HG02938 (cell line): ENCODE results near the gene BIVM.
"Not testable (repeated sequence)": the region's sequence is repeated elsewhere in the genome, so short reads cannot be mapped to it uniquely, and the experiment has no call there.

Experiments
- ATAC-seq: cut with Tn5 transposase; IDR thresholded peaks from one replicate; pipeline ENCODE4 v1.9.1; 2021; ENCODE audit warnings: mild to moderate bottlenecking, moderate library complexity; ENCODE audit not compliant: unreplicated experiment

Gene BIVM, protein sequence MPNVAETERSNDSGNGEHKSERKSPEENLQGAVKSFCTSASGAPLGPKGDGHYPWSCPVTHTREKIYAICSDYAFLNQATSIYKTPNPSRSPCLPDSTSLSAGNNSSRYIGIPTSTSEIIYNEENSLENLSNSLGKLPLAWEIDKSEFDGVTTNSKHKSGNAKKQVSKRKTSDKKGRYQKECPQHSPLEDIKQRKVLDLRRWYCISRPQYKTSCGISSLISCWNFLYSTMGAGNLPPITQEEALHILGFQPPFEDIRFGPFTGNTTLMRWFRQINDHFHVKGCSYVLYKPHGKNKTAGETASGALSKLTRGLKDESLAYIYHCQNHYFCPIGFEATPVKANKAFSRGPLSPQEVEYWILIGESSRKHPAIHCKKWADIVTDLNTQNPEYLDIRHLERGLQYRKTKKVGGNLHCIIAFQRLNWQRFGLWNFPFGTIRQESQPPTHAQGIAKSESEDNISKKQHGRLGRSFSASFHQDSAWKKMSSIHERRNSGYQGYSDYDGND

DNA sequence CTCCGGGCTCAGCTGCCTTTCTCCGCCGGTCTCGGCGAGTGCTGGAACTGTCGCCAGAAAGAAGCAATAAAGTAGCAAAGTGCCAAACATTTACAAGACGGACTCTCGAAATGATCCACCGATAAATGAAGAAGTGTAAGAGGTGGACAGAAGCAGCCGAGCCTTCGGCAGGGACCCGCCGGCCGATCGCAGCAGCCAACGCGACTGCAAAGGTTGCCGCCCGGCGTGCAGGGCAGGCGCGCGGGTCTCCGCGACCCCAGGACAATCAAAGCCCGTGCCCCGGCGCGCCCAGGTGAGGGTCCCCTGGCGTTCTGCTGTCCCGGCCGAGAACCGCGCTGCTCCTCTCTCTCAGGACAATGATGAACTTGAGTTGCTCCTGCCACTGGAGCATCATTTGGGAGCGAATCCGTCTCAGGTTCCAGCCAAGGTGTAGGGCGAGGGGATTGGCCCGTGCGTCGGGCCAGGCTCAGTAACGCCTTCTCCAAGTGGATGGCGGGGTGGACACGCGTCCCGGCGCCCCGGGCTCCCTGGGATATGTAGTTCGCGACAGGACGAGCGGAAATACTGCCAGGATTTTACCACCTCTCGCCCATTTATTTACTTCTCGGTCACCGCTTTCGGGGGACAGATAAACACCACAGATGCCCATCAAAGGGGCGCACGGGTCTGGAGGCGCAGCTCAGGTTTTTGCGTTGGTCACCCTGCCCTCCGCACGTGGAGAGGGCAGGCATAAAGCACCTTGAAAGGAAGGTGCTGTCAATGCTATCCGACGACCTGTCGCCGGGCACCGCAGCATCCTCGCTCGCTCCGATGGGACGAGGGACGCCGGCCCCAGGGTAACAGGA lies at the start of gene BIVM, which contains the start of gene POGLUT2:
Gene BIVM (plus strand): TSS at position 539 of the 845 bp plus-strand sequence. CDS start 8,149 bp downstream, outside the sequence.
Gene POGLUT2 (minus strand): TSS at position 396 of the 845 bp plus-strand sequence. CDS start 306 bp downstream, at position 90.
- ATAC-seq = peak; percentile 84

DNA sequence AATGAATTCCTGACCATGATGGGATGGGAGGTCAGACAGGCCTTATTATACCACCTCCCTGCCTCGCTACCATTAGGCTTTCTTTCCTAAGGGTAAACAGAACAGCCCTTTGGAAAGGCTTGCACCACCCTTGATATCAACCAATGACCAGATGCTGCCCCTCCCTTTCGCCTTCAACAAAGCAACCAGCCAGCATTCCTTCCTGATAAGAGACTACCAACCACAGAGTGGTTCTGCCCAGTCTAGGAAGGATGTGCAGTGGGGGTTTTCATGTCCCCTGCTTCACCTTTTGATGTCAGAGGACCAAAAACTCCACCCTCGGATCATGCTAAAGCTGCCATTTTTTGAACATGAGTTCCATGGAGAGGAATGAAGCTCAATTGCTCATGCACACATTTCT lies 47.0 kb upstream of the BIVM start:
- ATAC-seq = no peak

DNA sequence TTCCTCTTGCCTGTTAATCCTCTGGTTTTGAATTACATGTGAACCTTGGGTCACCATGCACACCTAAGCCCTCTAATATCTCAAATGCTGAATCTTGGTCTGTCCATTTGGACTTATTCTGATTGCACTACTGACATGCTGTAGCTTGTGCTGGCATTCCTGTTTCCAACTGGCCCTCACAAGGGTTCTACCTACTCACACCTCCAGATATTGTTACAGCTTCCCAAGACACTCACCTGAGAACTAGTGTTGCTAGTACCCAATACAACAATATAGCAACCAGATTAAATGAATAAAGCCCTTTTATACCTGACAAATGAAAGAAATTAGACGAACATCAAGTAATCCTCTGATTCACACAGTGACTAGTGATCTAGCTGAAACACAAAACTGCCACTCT lies 41.9 kb upstream of the BIVM start:
- no peak for ATAC-seq

DNA sequence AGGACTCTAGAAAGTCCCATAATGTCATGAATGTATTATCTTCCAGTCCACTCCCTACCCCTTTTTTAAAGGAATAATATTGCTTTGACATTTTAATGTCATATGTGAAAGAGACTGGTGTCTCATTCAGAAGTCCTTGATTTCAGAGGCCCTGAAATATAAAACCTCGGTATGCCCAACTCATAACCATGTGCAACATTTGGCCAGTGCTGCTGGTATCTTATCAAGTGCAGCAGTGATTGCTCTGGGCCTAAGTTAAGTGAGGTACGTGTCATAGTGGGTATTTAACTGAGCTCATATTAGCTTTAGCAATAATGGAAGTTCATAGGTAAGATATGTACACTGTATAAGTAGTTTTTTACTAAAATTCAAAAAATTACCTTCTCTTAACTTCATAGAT lies 40.1 kb upstream of the BIVM start:
- no peak for ATAC-seq

DNA sequence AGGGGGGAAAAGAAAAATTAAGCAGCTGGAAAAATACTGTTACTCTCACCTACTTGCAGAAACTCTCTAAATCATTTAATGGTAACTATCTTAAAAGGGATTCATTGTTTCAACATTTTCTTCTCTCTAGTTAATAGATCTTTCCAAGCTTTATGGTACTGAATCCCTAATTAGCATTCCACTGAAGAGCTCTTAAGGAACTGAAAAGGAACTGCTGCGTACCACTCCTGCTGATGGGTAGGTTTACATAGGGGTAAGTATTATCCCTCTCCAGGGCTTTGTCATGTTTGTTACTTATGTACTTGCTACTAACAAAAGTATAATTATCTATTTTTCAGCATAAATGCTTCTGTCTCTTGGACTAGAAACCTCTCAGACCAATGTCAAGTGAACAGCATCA lies 37.8 kb upstream of the BIVM start:
- ATAC-seq = no peak

DNA sequence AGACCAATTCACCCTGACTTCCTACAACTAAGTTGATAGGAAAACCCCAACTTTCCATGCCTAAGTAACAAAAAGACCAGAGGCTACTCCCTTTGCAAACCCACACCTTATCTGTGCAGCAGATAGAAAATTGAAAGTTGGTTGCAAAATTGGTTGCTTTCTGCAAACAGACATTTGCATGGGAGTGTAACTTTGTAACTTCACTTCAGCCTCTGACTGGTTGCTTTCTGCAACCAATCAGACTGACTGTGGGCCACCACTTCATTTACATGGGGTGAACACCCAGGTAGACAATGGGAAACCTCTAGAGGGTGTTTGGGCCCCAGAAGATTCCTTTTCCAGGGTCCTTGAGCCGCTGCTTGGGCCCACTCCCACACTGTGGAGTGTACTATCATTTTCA lies 35.2 kb upstream of the BIVM start:
- ATAC-seq = no peak

DNA sequence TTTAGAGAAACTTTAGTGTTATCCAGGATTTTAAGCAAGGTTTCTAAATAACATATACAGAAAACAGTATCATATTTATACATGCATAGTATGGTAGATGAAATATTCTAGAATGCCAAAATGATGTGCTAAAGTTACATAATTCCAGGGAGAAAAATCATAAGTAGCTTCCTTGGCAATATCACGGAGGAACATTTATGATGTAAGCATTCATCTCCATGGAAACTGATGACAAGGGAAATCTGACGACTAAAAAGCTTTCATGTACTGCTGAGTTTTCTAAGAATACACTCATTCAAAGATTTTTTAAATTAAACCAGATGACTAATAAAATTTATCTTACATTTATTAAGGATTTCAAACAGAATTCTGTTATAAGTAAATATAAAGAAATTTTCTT lies 30.0 kb upstream of the BIVM start:
- no peak for ATAC-seq

DNA sequence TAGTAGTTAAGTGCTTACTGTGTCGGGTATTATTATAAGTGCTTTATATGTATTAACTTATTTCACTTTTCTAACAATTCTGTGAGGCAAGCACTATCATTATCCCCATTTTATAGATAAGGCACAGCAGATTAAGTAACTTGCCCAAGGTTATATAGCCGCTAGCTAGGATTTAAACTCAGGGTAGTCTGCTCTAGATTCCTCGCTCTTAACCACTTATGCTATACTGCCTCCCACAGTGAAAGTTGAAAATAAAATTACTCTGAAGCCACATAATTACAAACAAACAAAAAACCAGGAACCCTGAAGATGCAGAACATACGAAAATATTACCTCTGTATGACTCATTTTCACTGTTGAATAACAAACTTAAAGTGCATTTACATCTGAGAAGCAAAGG lies 29.2 kb upstream of the BIVM start:
- ATAC-seq = no peak

DNA sequence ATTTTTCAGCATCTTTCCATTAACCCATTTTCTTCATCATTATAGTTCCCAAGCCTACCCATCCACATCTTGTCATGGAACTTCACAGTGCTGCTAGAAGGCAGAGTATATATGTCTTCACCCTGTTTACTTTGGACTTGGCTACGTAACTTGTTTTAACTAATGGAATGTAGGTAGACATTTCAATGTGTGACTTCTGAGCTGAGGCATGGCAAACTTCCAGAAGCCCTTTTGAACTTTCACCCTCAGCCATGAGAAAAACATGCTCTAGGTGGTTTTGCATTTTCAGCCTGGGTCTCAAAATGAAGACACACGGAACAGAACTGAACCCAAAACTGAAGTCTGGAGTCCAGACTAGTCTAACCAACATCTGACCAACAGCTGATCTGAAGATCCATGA lies 28.5 kb upstream of the BIVM start:
- no peak for ATAC-seq

DNA sequence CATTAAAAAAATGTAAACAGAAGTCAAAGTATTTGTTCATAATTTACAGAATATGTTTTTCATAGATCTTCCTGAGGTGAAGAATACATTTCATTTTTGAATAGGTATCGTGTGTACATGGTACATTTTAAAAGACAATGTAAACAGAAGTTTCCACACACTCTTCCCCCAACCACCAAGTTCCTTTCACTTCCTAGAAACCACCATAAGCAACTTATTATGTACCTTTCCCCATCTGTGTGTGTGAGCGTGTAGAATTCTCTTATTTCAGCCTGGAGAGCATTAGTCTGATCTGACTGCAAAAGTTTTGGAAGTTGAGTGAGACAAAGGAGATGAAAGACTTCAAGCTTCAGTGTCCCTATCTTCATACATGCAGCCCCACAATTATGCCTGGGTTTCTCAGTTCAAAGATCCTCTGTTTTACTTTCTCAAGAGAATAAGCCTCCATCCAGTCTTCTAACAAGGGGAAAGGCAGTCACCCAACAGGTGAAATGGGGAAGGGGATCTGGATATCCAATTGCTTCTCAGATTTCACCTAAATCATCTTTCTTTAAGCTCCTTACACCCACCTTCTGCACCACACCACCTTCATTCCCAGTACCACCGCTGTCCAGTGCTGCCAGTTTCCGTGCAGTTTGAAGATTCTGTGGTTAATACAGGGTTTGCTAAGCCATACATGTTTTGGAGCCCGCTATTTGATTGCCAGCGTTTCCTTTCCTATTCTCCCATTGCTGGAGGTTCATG lies 27.4 kb upstream of the BIVM start:
- no peak for ATAC-seq

DNA sequence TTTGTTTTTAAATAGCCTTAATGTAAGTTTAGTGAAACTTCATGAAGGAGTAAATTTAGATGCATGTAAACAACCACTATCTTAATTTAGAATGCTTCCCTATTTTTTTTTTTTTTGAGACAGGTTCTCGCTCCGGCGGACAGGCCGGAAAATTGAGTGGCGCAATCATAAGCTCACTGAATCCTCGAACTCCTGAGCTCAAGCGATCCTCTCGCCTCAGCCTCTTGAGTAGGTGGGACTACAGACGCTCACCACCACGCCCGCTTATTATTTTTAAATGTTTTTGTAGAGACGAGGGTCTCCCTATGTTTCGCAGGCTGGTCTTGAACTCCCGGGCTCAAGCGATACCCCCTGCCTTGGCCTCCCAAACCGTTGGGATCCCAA lies 26.9 kb upstream of the BIVM start:
- ATAC-seq = no peak

DNA sequence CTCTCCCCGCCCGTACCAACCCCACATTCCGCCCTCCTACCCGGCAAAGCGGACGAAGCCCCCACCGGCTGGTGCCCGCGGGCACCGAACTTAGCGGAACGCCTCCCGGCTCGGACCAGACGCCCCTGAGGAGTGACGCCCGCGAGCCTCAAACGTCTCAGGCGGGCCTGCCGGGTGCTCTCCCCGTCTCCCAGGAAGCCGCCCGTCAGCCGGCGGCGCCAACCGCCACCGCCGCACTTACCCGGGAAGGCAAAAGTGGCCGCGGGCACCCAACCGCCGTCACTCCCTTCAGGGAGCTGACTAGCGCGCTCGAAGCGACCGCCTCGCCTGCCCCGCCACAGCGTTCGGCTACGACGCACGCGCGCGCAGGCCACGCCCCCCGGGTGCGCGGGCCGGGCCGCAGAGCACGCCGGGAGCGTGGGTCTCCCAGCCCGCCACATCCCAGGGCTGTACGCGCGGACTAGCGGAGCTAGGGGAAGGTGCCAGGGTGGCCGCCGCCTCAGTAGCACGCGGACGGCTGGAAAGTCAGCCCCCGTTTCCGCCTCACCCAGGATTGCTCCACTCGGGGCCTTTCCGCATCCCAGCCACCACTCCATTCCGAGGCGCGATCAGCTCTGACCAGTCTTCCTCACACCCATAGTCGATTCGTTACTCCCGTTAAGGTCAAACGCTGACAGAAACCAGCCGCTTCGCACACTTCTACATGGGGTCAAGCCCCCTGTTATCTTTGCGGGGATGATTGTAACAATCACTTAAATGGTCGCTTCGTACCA lies 25.3 kb upstream of the BIVM start, which contains the start of gene TEX30:
Gene TEX30 (minus strand): TSS at position 346 of the 773 bp plus-strand sequence. CDS start 3,760 bp downstream, outside the sequence.
- ATAC-seq = peak; percentile 77

DNA sequence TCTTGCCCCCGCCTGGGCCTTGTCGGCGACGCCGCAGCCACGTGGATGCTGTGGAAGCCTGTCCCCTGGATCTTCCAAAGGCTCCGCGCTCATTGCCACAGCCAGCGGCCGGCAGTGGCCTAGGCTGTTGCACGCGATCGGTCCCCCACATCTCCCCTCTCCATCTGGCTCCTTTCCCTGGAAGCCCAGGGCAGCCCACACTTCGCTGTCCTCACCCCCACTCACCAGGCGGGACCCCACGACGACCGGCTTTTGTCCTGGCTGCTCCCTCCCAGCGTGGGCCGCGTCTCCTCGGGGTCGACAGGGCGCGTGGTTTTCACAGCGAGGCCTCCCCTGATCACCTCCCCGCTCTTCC lies 24.7 kb upstream of the BIVM start:
- ATAC-seq = no peak

DNA sequence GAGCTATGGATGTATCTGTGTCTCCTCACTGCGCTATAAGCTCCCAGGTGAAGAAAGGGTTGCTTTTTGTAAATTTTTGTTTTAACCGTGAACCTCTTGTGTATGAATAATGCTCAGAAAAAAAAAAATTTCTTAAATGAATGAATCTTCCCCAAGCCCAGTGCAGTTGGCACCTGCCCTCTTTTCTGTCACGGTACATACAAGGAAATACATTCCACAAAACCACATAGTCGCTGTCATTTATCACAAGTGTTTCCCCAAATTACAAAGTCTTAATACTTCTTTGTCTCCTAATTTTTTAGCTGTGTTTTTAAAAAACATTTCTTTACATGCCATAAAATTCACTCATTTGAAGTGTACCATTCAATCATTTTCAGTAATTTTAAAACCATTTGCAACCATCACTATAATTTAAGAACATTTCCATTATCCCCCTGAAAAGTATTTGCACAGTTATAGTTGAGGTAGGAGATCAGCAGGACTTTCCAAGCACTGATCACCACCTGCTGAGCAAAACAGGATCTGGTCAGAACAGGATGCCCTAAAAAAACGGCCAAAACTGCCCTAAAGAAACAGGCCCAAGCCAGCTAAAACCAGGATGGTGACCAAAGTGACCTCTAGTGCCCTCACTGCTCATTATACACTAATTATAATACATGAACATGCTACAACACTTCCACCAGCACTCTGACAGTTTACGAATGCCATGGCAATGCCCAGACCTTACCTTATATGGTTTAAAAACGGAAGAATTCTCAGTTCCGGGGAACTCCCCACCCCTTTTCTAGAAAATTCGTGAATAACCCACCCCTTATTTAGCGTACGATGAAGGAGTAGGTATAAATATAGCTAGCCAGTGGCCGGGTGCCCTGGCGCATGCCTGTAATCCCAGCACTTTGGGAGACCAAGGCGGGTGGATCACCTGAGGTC lies 24.1 kb upstream of the BIVM start:
- no peak for ATAC-seq

DNA sequence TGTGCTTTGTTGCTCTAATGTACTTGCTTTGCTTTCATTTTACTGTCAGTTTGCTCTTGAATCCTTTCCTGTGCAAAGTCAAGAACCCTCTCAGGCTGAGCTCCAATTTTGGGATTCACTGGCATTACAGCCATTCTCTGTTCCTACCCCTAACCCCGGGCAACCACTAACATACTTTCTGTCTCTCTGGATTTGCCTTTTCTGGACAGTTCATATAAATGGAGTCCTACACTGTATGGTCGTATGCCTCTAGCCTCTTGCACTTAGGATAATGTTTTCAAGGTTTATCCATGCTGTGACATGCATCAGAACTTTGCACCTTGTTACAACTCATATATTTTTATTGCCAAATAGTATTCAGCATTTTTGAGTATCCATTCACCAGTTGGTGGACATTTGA lies 22.6 kb upstream of the BIVM start:
- ATAC-seq = no peak

DNA sequence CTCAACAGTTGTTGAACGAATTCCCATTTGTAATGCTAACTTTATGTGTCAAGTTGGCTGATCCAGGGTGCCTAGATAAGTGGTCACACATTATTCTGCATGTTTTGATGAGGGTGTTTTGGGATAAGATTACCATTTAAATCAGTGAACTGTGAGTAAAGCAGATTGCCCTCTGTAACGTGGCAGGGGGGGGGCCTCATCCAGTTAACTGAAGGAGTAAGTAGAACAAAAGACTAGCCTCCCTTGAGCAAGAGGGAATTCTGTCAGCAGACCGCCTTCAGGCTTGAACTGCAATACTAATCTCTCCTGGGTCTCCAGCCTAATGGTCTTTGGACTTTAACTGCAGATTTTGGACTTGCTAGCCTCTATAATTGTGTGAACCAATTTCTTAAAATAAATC lies 21.2 kb upstream of the BIVM start:
- no peak for ATAC-seq

DNA sequence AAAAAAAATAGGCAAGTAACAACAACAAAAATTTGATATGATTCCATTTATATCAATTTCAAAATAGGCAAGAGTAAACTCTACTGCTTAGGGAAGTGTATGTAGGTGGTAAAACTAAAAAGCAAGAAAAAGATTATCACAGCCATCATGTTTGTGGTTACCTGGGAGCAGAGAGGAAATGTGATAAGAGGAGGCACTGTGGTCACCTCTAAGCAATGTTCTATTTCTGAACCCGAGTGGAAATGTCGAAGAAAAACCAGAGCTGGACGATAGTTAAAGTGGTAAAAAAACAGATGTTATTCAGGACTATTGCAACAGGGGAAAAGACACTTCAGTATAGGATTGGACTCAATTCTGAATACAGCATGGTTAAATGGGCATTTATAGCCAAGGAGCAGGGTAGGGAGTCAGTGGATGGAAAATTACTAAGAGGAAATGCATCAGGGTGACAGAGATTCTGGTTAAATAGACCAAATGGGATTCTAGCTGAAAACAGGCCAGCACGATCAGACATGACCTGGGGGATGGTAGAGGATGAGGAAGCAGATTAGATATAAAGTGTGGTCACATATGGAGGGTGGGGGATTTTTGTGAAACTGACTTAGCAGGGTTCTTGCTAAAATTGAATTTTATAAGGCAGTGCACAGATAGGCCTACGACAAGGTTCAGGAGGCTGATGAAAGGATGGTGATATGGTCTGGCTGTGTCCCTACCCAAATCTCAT lies 19.3 kb upstream of the BIVM start:
- ATAC-seq = peak; percentile 42

DNA sequence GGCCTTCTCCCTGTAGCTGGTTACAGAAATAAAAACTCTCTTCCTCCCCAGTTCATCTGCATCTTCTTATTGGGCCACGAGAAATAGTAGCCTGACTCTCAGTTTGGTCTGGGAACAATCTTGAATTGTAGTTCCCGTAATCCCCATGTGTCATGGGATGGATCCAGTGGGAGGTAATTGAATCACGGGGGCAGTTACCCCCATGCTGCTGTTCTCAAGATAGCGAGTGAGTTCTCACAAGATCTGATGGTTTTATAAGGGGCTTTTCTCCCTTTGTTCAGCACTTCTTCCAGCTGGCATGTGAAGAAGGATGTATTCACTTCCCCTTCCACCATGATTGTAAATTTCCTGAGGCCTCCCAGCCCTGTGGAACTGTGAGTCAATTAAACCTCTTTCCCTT lies 18.3 kb upstream of the BIVM start:
- not testable (repeated sequence) for ATAC-seq

DNA sequence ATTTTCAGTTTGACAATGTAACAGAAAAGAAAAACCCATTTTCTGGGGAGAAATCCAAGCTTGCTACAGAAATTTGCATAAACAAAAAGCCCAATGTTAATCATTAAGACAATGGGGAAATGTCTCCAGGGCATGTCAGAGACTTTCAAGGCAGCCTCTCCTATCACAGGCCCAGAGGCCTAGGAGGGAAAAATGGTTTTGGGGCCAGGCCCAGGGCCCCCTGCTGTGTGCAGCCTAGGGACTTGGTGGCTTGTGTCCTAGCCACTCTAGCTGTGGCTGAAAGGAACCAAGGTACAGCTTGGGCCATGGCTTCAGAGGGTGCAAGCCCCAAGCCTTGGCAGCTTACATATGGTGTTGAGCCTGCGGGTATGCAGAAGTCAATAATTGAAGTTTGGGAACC lies 17.3 kb upstream of the BIVM start:
- no peak for ATAC-seq
